Epidermal melanocyte (primary cell): Measurements from ENCODE around the gene PGC.
A peak's percentile ranks its signal among the peaks of the same experiment; 100 is the strongest.

ENCODE experiments used
- DNase-seq: peaks from one replicate; pipeline ENCODE4 v3.0.0; 2011; ENCODE audit warnings: low spot score; ENCODE audit not compliant: insufficient read length

PGC gene

GRCh38 chr6:41697861-41698781, 49.1 kb downstream of the PGC start:
- DNase-seq, result peak; percentile 34

GRCh38 chr6:41696788-41697187, 50.4 kb downstream of the PGC start:
- no peak for DNase-seq

- no peak for DNase-seq
These were observed 51.4 kb downstream of the PGC start for GRCh38 chr6:41695825-41696224.

GRCh38 chr6:41694815-41695526, 52.2 kb downstream of the PGC start:
- DNase-seq, result no peak

- DNase-seq, result no peak
These were observed 53.6 kb downstream of the PGC start for GRCh38 chr6:41693281-41694240.

GRCh38 chr6:41692730-41693129, 54.5 kb downstream of the PGC start:
- no peak for DNase-seq

GRCh38 chr6:41692080-41692675, 55.0 kb downstream of the PGC start:
- DNase-seq, result no peak

- no peak for DNase-seq
These were observed 55.6 kb downstream of the PGC start for GRCh38 chr6:41691426-41692079.

- no peak for DNase-seq
These were observed 56.5 kb downstream of the PGC start for GRCh38 chr6:41690541-41691330.

GRCh38 chr6:41689171-41690008, 57.8 kb downstream of the PGC start:
- no peak for DNase-seq

GRCh38 chr6:41688256-41688965, 58.8 kb downstream of the PGC start:
- DNase-seq, result no peak

- no peak for DNase-seq
These were observed 59.6 kb downstream of the PGC start for GRCh38 chr6:41687501-41688175.
